Measurements from ENCODE around the gene FHOD3.

The FHOD3 gene

DNA sequence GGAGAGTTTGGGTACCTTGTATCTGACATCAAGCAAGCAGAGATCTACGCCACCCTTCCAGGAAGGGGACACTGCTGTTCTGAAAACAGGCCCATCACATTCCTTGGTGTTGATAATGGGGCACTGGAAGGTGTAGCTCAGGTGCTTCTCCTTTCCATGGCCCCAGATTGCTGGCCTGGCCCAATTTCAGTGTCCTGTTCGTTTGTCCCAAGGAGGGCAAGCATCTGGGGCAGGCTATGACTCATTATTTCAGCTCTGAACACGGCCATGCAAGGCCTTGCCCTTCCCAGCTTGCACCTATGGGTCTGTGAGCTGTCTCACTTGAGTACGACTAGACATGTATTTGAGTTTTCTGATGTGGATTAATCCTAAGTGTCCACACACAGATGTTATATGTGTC is 101.5 kb downstream of the FHOD3 start:
- no peak for TF ChIP-seq POLR2AphosphoS5 (IDR thresholded peaks at IDR 0.05; ENCODE audit: low read depth)
- no peak for TF ChIP-seq GABPA (IDR thresholded peaks at IDR 0.05; ENCODE audit: low read depth)
- no peak for TF ChIP-seq SPI1 (IDR thresholded peaks at IDR 0.05; ENCODE audit: borderline replicate concordance, low read depth)
- no peak for DNase-seq (ENCODE audit: low read depth in 1 of 2, low spot score in 1 of 2)
- no peak overlapping the region for H3K27ac ChIP-seq (replicated peaks)

DNA sequence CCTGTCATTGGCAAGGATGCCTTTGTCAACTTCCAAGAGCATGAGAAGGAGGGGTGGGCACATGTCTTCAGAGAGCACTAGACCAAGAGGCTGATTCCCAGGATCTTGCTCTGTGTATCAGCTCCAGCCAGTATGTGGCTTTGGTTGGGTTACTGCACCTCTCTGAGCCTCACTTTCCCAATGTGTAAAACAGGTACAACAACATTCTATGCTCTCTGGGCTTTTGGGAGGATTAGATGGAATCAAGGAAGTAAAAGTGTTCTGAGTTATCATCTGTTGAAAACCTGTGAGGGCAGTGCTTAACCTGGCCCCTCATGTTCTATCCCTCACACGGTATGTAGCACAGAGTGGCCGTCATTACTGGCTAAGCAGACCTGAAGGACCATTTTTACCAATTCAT is 103.9 kb downstream of the FHOD3 start:
- Histone ChIP-seq H3K27me3 (ENCODE audit: insufficient read depth, poor library complexity, severe bottlenecking) (no peaks in the 10 kb centered on the region), H3K4me3 (replicated peaks; ENCODE audit: insufficient read depth, low read length) (no peak overlapping the region), H3K27ac (replicated peaks) (no peak overlapping the region)
- no peak for DNase-seq (ENCODE audit: low read depth in 1 of 2, low spot score in 1 of 2)
- no peak for TF ChIP-seq GABPA (IDR thresholded peaks at IDR 0.05; ENCODE audit: low read depth)
- TF ChIP-seq SPI1 (IDR thresholded peaks at IDR 0.05; ENCODE audit: borderline replicate concordance, low read depth) = no peak
- TF ChIP-seq, protein P1, sequence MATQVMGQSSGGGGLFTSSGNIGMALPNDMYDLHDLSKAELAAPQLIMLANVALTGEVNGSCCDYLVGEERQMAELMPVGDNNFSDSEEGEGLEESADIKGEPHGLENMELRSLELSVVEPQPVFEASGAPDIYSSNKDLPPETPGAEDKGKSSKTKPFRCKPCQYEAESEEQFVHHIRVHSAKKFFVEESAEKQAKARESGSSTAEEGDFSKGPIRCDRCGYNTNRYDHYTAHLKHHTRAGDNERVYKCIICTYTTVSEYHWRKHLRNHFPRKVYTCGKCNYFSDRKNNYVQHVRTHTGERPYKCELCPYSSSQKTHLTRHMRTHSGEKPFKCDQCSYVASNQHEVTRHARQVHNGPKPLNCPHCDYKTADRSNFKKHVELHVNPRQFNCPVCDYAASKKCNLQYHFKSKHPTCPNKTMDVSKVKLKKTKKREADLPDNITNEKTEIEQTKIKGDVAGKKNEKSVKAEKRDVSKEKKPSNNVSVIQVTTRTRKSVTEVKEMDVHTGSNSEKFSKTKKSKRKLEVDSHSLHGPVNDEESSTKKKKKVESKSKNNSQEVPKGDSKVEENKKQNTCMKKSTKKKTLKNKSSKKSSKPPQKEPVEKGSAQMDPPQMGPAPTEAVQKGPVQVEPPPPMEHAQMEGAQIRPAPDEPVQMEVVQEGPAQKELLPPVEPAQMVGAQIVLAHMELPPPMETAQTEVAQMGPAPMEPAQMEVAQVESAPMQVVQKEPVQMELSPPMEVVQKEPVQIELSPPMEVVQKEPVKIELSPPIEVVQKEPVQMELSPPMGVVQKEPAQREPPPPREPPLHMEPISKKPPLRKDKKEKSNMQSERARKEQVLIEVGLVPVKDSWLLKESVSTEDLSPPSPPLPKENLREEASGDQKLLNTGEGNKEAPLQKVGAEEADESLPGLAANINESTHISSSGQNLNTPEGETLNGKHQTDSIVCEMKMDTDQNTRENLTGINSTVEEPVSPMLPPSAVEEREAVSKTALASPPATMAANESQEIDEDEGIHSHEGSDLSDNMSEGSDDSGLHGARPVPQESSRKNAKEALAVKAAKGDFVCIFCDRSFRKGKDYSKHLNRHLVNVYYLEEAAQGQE (IDR thresholded peaks at IDR 0.05; ENCODE audit: insufficient replicate concordance, low read depth) = no peak
- no peak for TF ChIP-seq POLR2AphosphoS5 (IDR thresholded peaks at IDR 0.05; ENCODE audit: low read depth)
- TF ChIP-seq, protein P2, sequence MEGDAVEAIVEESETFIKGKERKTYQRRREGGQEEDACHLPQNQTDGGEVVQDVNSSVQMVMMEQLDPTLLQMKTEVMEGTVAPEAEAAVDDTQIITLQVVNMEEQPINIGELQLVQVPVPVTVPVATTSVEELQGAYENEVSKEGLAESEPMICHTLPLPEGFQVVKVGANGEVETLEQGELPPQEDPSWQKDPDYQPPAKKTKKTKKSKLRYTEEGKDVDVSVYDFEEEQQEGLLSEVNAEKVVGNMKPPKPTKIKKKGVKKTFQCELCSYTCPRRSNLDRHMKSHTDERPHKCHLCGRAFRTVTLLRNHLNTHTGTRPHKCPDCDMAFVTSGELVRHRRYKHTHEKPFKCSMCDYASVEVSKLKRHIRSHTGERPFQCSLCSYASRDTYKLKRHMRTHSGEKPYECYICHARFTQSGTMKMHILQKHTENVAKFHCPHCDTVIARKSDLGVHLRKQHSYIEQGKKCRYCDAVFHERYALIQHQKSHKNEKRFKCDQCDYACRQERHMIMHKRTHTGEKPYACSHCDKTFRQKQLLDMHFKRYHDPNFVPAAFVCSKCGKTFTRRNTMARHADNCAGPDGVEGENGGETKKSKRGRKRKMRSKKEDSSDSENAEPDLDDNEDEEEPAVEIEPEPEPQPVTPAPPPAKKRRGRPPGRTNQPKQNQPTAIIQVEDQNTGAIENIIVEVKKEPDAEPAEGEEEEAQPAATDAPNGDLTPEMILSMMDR (IDR thresholded peaks at IDR 0.05; ENCODE audit: insufficient read depth, low read length) = no peak

More for the DNA sequence above, 101.5 kb downstream of the FHOD3 start:
- Histone ChIP-seq H3K4me3 (replicated peaks; ENCODE audit: insufficient read depth, low read length) (no peak overlapping the region), H3K27me3 (ENCODE audit: insufficient read depth, poor library complexity, severe bottlenecking) (no peaks in the 10 kb centered on the region)

DNA sequence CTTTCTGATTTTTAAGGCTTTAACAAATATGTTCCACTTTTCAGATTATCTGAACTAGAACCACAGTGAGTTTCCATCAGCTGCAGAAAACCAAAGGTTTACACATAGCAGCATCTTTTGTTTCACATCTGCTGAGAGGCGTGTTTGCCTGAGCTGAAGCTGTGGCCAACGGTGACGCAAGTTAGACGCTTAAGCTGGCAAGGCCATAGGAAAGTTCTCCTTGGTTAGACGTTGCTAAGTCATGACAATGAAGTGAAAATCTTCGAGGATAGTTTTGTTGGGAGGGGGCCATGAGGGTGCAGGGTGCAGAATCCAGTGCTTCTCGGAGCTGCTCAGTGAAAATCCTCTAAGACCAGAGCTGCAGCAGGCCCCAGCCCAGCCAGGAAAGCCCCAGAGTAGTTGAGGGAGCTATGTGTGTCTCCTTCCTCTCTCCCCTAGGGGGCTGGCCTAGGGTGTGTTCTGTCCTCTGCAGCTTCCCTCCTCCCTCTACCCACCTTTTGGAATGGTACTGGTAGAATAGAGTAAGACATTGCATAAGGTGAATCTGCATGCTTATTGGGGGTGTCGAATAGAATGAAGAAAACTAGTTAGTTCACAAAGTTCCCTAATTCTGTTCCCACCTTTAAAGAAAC is 105.4 kb downstream of the FHOD3 start:
- Histone ChIP-seq H3K4me3 (replicated peaks; ENCODE audit: insufficient read depth, low read length) (no peak overlapping the region), H3K27me3 (ENCODE audit: insufficient read depth, poor library complexity, severe bottlenecking) (no peaks in the 10 kb centered on the region), H3K27ac (replicated peaks) (no peak overlapping the region)
- TF ChIP-seq, protein P1 (IDR thresholded peaks at IDR 0.05; ENCODE audit: insufficient replicate concordance, low read depth) = no peak
- TF ChIP-seq, protein P2 (IDR thresholded peaks at IDR 0.05; ENCODE audit: insufficient read depth, low read length) = no peak
- TF ChIP-seq SPI1 (IDR thresholded peaks at IDR 0.05; ENCODE audit: borderline replicate concordance, low read depth) = no peak
- DNase-seq (ENCODE audit: low read depth in 1 of 2, low spot score in 1 of 2) = no peak

DNA sequence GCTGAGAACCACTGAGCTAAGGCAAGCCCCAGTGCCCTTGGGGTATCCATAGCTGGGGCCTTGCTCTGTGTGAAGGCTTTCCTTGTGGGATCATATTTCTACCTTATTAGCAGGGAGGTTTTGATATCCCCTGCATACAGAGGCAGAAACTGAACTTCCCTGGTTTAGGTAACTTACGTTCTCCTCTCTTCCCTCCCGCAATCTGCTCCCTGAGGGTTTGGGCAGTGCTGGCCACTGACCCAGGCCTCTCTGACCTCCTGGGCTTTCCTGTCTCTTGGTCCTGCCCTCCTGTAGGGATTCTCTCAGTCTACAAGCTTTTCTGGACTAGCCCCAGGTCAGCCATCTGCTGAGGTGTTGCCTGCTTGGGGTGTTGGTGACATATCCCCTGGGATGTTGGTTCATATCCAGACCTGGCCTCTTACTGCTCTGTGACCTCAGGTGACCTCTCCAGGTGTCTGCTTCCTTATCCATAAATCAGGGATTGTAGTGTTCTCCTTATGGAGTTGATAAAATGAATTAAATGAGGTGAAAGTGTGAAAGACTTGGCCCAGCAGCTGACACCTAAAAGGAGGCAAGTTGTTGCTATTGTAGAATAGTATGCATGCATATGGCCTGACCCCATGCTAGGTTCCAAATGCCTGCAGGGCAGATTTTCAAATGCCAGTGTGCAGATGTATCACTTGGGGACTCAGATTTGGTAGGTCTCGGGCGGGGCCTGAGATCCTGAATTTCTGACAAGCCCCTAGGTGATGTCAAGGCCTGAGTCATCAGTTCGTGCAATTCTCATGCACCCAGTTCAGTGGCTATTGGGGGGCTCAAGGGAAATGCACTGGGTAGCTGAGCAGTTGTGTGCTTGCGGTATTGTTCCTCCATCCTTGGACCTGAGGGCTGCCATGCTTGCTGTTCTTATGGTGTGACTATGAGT is 106.6 kb downstream of the FHOD3 start:
- no peak overlapping the region for H3K4me3 ChIP-seq (replicated peaks; ENCODE audit: insufficient read depth, low read length)
- TF ChIP-seq GABPA (IDR thresholded peaks at IDR 0.05; ENCODE audit: low read depth) (no peak), POLR2AphosphoS5 (IDR thresholded peaks at IDR 0.05; ENCODE audit: low read depth) (no peak), SPI1 (IDR thresholded peaks at IDR 0.05; ENCODE audit: borderline replicate concordance, low read depth) (no peak)
- TF ChIP-seq, protein P2 (IDR thresholded peaks at IDR 0.05; ENCODE audit: insufficient read depth, low read length) = no peak
- TF ChIP-seq, protein P1 (IDR thresholded peaks at IDR 0.05; ENCODE audit: insufficient replicate concordance, low read depth) = no peak
- H3K27me3 ChIP-seq (ENCODE audit: insufficient read depth, poor library complexity, severe bottlenecking) = no peaks in the 10 kb centered on the region
- no peak overlapping the region for H3K27ac ChIP-seq (replicated peaks)
- DNase-seq (ENCODE audit: low read depth in 1 of 2, low spot score in 1 of 2) = no peak
